Jurkat, Clone E6-1 (cell line): ENCODE data around the gene DDX17.
"Not testable (repeated sequence)": the region's sequence is repeated elsewhere in the genome, so short reads cannot be mapped to it uniquely, and the experiment has no call there.

Source experiments
- DNase-seq: peaks from one replicate; pipeline ENCODE4 v3.0.0-alpha.2; 2011; ENCODE audit warnings: low read depth, low spot score
- H3K4me3 ChIP-seq: 2 replicates; pipeline ENCODE4 v1.5.1; 2011; ENCODE audit warnings: mild to moderate bottlenecking, low read length, control low read depth, moderate library complexity

The DDX17 gene

GRCh38 chr22:38494939-38495338 is 11.2 kb downstream of the DDX17 start:
- H3K4me3 ChIP-seq = no peak overlapping the region
- DNase-seq = no peak

- DNase-seq = peak; percentile 63
- H3K4me3 ChIP-seq = no peak overlapping the region
Measured at GRCh38 chr22:38494498-38494897, 11.6 kb downstream of the DDX17 start.

GRCh38 chr22:38491707-38492348 is 14.3 kb downstream of the DDX17 start:
- DNase-seq = no peak
- no peak overlapping the region for H3K4me3 ChIP-seq

GRCh38 chr22:38490915-38491314 is 15.2 kb downstream of the DDX17 start:
- DNase-seq = no peak
- H3K4me3 ChIP-seq = no peak overlapping the region

- H3K4me3 ChIP-seq = no peak overlapping the region
- no peak for DNase-seq
Measured at GRCh38 chr22:38490475-38490874, 15.6 kb downstream of the DDX17 start.

GRCh38 chr22:38489561-38490145 is 16.5 kb downstream of the DDX17 start:
- no peak overlapping the region for H3K4me3 ChIP-seq
- DNase-seq = no peak

- no peak for DNase-seq
- no peak overlapping the region for H3K4me3 ChIP-seq
Measured at GRCh38 chr22:38489142-38489541, 17.0 kb downstream of the DDX17 start.

GRCh38 chr22:38487946-38488345 is 18.2 kb downstream of the DDX17 start:
- H3K4me3 ChIP-seq = no peak overlapping the region
- DNase-seq = no peak

- H3K4me3 ChIP-seq = no peak overlapping the region
- DNase-seq = no peak
Measured at GRCh38 chr22:38485783-38486182, 20.3 kb downstream of the DDX17 start.

GRCh38 chr22:38484244-38484643 is 21.9 kb downstream of the DDX17 start:
- DNase-seq = no peak
- no peak overlapping the region for H3K4me3 ChIP-seq

- no peak for DNase-seq
Measured at GRCh38 chr22:38482662-38483308, 23.3 kb downstream of the DDX17 start.

GRCh38 chr22:38481871-38482332 is 24.2 kb downstream of the DDX17 start:
- DNase-seq = no peak
- no peak overlapping the region for H3K4me3 ChIP-seq

More at GRCh38 chr22:38482662-38483308, 23.3 kb downstream of the DDX17 start:
- no peak overlapping the region for H3K4me3 ChIP-seq

- no peak overlapping the region for H3K4me3 ChIP-seq
- DNase-seq = no peak
Measured at GRCh38 chr22:38481162-38481870, 24.8 kb downstream of the DDX17 start.

- H3K4me3 ChIP-seq = no peak overlapping the region
- no peak for DNase-seq
Measured at GRCh38 chr22:38479096-38479837, 26.8 kb downstream of the DDX17 start.

- DNase-seq = no peak
- H3K4me3 ChIP-seq = no peak overlapping the region
Measured at GRCh38 chr22:38477585-38477984, 28.5 kb downstream of the DDX17 start.

GRCh38 chr22:38474003-38474607 is 32.0 kb downstream of the DDX17 start:
- no peak overlapping the region for H3K4me3 ChIP-seq
- DNase-seq = no peak

- H3K4me3 ChIP-seq = no peak overlapping the region
- no peak for DNase-seq
Measured at GRCh38 chr22:38471237-38471636, 34.9 kb downstream of the DDX17 start.

- DNase-seq, H3K4me3 ChIP-seq: not testable (repeated sequence)
Measured at GRCh38 chr22:38470179-38470578, 35.9 kb downstream of the DDX17 start.

- no peak overlapping the region for H3K4me3 ChIP-seq
Measured at GRCh38 chr22:38469306-38469781, 36.8 kb downstream of the DDX17 start.

More at GRCh38 chr22:38469306-38469781, 36.8 kb downstream of the DDX17 start:
- no peak for DNase-seq
